Measurements from ENCODE around the gene MAMLD1.

GRCh38 chrX:150465326-150465725 is 102.2 kb downstream of the MAMLD1 start:
- TF ChIP-seq EZH2 (IDR thresholded peaks at IDR 0.05; ENCODE audit: insufficient read depth, poor library complexity, severe bottlenecking) (no peak), EZH2phosphoT487 (IDR thresholded peaks at IDR 0.05; ENCODE audit: insufficient read depth, low read depth) (no peak)
